Endometrial microvascular endothelial cells (primary cell): ENCODE measurements around the gene COA8. TPM values are rescaled to one million over a fixed set of nuclear protein-coding genes. Genes with fewer than 3 reads are reported as not detected.

ENCODE experiments used
- in situ Hi-C: cut with HindIII; loops from 2 replicates; pipeline ENCODE4 v1.10.0; 2017; ENCODE audit warnings: low sequenced_read_pairs, low pct_unique_long_range_greater_than_20kb; ENCODE audit errors: inconsistent ontology term
- total RNA-seq: library from RNA; depleted of rRNA; stranded (reverse); fragments of >200 nt; gene quantifications from one replicate; pipeline ENCODE4 v1.2.3, GENCODE V29; 2015; ENCODE audit errors: inconsistent ontology term

The COA8 gene
- total RNA-seq, 1 donor from 2014 or later = 28.1 TPM

DNA sequence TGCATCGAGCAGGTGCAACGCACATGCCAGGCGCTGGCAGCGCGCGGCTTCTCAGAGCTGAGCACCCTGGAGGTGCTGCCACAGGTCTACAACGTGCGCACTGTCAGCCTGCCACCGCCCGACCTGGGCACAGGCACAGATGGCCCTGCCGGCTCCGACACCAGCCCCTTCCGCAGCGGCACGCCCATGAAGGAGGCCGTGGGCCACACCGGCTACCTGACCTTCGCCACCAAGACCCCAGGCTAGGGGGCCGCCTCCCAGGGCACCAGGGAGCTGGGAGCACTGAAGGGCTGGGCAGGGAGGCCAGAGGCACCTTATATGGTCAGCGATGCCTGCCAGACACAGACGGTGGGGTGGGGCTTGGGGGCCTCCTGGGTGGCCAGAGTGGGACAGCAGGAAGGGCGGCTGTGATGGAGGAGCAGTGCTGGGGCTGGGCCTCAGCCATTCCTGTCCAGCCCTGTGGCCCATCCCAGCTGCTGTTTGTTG is 28.1 kb upstream of the COA8 start:
- in situ Hi-C loops = no loop called here

DNA sequence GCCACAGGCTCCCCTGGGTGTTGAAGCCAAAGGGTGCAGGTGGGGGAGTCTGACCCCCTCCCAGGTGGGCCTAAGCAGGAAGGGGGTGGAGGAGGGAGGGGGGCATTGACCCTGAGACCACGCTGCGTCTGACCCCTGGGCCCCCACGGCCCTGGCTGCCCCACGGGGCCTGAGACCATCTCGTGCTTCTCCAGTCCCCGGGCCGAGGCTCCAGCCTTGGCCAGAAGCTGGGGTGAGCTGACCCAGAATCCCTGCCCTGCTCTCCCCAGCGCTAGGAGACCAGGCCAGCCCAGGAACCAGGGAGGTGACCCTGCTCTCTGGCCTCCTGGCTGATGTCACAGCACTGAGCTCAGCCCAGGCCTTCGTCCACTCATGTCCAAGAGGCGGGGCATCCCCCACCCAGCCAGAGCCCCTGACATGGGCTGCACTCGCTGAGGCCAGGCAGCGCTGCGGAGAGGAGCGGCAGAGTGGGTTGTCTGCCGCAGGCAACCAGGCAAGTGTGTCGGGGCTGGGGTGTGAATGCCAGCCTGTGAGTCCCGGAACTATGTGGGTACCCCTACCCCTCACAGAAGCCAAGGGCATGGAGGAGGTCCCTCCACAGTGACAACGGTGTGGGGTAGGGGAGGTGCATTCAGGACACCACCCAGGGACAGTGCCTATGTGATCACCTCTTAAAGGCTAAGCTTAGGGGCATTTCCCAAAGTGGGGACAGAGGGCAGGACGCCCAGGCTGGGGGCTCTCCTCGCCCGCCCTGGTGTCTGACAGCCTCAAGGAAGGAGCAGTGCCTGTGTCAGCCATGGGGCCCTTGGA is 27.5 kb upstream of the COA8 start:
- in situ Hi-C loops = no loop called here

DNA sequence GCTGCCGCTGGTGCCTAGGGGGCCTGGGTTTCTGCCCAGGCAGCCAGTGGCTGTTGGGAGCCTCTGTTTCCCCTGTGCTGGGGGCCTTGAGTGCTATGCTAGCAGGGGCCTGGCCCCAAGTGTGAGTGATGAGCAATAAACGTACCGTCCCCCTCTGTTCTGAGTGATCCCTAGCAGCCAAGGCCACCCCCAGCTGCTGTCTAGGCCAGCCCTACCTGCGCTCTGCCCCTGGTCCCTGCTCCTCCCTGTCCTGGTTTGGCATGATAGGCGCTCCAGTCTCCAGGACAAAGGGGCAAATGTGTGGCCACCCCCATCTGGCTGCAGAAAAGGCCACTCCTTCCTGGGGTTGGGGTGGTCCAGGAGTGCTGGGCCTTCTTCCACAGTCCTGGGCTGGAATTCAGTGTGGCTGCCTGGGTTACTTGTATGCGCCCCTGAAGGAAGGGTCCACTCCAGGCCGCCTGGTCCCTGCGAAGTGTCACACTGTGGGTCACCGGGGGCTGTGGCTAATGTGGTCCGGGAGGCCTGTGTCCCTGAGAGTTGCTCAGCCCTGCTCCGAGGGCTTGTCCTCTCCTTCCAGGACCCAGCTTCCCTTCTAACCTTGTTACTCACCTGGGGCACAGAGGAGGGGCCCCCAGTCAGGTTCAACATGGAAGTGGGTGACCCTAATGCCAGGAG is 26.7 kb upstream of the COA8 start:
- in situ Hi-C loops = no loop called here

DNA sequence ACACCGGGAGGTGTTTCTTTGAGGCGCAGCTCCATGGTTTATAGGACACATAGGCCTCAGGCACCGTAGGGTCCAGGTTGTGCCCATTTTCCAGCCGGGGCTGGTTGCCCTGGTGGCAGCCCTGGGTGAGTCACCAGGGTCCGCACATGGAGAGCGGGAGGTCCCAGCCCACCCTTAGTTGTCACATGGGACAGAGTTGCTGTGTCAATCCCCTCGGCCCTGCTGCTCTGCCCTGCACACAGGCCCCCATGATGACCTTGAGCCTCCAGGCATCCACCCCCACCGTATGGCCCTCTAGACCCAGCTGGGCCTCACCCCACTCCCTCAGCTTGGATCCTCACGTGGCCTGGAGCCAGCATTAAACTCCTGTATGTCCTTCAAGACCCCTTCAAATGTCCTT is 26.1 kb upstream of the COA8 start:
- in situ Hi-C loops = no loop called here

DNA sequence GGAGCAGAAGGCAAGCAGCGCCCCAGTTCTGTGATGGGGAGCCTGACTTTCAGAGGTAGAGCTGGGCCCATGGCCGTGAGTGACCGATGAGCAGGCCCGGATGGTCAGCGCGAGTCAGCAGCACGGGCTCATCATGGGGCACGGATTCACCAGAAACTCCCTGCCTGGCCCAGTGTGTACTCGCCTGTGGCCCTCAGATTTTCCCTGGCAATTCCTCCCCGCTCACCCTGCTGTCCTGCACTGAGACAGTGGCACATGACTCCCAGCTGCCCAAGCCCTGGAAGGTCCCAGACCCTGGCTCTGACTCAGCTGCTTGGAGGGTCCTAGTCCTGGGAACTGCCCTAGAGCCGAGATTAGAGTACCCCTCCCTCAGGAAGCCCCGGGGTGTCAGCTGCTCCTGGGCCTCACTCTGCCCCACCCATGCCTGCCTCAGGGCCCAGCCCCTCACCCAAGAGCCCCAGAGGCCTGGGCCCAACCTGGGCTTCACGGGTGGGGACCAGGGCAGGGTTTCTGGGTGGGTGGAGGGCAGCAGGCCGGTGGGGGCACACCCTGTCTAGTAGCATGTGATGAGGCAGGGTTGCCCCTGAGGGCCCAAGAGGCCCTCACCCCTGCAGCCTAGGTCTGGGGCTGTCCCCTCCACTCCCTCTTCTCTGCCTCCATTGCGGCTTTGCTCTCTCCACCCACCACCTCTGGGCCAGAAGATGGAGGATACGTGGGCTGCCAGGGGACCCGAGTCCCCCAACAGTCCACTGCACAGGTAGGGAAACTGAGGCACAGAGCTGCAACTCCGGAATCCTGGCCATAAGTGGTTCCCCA is 25.4 kb upstream of the COA8 start:
- in situ Hi-C loops = no loop called here

DNA sequence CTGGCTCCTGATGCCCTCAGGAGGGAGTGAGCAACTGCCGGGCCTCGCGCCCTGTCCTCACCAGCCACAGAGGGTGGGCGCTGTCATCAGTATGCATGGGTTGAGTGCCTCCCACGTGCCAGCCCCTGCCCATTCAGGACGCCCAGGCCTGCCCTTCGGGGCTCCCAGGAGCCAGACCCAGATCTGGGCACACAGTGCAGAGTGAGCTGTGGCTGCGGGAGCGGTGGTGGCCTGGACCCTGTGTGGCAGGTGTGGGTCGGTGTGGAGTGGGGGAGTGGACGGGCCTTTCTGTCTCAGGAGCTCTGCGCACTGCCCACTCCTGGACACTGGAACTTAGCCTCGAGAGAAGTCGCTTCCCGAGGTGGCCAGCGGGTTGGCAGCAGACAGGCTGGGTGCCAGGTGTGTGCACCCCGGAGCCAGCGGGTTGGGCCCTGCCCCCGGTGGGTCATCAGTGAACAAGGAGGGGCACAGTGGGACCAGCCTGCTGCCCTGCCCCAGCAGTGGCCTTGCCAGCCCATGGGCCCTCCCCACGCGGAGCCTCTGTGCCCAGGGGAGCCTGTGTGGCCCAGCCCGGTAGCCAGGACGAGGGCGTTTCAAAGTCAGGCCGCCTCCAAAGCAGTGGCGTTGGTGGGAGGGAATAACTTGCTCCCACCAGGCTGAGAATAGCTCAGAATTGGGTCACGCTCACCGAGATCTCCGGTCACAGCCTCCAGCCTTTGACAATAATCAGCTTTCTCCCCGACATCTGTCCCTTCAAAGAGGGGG is 24.3 kb upstream of the COA8 start:
- in situ Hi-C loops = no loop called here

DNA sequence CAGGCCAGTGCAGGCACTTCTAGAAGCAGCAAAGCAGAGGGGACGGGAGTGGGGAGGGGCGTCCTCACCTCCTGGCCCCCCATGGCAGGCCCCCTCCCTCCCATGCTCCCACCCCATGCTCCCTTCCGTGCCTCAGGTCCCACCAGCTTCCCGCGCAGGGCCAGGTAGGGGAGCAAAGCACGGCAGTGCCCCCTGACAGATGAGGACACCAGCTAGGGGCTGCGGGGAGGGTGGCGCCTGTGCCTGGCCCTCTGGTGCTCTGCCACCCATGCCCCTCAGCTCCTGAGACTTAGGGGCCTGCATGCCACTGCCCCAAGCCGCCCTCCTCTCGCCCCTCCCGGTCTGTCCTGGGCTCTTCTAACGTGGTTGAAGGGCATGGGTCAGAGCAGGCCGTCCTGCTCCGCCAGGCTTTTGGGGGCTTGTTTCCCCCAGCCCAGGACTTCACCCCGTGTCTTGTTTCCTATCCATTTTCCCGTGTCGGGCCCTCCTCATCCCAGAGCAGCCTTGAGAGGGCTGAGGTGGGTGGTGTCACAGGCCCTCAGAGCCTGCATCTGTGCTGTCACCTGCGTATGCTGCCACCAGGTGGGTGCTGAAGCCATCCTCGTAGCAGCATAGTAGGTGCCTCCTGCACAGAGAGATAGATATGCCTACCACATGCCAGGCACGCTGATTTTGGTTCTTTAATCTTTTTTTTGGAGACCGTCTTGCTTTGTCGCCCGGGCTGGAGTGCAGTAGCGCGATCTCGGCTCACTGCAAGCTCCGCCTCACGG is 23.5 kb upstream of the COA8 start:
- in situ Hi-C loops = no loop called here

DNA sequence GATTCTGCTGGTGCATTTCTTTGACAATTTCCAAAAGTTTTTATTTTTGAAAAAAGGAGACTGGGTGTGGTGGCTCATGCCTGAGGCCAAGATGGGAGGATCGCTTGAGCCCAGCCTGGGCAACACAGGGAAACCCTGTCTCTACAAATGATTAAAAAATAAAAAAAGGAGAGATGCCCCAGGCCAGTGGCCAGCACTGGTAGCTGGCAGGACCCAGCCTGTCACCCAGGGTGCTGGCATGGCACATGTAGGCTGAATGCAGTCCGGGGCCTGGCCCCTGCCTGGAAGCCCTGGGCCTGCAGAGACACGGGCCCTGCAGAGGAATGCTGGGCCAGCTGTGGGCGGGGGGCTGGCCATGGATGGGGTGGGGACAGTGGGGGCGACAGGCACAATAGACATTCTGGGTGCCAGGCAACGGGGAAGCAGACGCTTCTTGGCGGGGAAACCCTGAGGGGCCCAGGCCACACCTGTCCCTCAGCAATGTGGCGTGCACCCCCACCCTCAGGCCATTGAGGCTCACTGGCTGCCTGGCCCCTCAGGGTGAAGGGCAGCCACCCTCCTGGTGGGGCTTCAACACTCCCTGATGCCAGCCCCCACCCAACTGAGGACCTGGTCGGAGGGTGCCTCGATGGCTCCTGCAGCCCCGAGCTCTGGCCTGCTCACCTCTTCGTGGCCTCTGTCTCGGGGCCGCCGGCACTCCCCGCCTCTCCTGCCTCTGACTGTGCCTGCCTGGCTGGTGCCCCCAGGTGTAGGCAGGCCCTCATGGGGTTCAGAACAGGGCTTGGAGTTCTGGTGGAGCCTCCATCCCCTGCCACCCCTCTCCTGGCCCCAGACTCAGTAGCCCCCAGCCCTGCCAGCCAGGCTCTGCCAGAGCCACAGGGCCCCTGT is 21.7 kb upstream of the COA8 start:
- in situ Hi-C loops = no loop called here

DNA sequence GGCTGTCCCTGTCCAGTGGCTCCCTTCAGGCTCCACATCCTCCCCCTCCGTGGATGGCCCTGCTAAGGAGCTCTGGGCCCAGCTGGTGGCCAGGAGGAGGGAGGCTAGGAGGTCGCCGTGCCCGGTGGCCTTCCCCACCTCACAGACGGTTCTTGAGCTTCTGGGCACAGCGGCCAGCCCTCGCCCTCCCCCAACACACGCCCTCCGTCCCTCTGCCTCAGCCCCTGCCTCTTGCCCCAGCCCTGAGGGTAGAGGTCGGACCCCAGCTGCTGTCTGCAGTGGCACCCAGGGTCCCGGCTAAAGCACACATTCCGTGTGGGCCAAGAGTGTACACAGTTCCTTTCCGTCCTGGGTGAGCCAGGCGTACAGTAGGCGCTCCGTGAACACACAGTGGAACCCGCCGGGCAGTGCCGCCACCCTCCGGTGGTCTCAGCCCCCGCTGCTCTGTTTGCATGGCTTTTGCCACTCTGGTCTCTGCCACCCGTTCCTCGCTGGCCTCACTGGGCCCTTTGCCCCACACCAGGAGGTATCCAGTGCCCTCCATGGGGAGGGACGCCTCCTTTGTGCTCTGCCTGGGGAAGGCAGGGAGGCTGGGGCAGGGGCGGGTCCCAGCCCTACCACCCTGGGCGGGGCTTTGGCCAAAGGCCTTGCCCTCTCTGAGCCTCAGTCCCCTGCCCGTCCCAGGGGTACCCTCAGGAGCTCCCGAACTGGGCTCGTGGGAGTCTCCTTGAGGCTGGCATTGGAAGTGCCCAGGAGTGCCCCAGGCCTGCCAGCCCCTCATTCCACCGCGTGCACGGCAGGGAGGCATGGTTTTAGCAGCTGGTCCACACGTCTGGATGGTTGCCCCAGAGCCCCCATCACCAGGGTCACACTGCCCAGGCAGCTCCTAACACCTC is 20.8 kb upstream of the COA8 start:
- in situ Hi-C loops = no loop called here

DNA sequence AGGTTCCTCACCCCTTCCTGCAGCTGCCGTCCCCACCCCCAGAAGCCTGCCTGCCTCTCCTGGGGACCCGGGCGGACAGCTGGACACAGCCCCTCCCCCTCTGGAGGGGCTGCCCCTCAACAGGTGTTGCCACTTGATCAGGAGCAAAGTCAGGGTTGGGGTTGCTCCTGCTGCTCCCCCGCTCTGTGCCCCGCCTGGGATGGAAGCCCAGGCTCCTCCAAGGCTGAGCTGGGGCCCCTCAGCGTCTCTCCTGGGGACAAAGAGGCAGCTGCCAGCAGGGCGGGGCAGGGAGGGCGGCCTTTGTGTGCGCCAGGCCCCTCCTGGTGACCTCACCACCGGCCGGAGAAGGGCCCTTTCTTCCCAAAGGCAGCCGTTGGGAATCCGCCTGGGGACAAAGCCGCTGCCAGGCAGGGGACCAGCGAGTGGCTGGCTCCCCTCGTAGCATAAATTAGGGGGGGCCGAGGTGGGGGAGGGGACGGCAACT is 20.1 kb upstream of the COA8 start:
- in situ Hi-C loops = no loop called here

DNA sequence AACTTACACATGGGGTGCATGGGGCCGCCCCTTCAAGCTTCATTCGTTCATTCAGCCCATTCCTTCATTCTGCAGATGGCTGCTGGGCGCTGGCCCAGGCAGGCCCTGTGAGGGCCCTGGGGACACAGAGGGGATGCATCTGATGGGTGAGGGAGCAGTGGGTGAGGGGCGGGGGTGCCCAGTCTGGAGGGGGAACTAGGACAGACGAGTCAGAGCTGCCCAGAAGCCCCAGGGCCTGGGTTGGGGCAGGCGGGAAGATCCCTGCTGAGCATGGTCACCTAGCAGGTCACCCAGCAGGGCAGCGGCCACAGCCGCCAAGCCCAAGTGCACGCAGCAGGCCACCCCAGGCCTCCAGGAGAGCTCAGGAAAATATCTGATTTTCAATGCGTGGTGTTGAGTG is 19.6 kb upstream of the COA8 start:
- in situ Hi-C loops = no loop called here

DNA sequence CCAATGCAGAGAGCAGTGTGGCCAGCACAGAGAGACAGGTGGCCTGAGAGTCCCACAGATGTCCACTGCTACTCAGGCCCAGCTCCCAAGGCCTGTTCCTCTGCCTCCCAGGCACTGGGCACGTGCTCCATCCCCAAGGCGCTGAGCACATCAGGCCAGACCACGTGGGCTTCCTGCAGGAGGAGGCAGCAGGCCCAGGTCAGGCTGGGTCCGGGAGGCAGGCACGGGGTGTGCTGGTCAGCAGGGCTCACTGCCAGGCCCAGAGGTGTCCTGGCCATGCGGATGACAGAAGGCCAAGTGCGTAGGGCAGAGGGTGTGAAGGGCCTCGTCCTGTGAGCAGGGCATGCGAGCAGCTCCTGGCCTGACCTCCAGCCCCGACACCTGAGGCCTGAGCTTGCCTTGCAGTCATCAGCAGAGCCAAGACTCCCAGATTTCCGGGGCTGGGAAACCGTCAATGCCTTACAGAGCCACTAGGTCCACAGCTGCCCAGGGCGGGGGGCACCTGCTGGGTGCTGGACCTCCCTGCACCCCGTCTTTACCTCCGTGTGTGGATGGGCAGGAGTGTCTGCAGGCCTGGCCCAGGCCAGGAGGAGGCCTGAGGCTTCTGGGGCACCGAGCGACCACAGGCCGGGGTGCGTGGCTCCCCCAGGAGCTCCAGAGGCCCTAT is 18.9 kb upstream of the COA8 start:
- in situ Hi-C loops = no loop called here

DNA sequence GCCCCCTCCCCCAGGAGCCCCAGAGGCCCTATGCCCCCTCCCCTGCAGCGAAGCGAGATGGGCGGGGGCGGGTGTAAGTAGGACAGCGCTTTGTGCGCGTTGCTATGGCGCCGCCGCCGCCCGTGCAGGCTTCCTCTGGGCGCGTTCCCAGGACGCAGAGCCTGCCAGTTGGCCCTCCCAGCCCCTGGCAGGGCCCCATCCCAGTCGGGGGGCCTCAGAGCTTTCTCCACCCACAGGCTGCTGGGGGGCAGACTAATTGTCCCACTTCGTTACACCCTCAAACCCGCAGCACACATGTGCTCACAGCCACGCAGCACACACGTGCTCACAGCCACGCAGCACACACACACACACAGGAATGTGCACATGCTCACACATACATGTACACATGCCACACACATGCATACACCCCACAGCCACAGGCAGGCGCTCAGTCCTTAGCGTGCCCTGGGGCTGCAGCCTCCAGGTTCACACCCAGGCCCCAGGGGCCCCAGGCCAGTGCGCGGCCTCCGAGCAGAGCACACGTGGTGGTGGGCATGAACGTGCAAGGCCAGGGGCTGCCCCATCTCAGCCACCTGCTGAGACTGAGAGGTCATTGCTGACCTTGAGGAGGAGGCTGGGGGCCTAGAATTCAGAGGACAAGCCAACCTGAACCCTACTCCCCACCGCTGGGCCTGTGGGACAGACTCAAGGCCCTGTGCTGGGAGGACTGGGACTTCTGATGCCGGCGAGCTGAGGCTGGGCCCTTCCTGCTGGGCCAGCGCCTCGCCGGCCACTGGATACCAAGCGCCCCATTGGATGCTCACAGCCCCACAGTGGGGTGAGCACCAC is 18.2 kb upstream of the COA8 start:
- in situ Hi-C loops = no loop called here

DNA sequence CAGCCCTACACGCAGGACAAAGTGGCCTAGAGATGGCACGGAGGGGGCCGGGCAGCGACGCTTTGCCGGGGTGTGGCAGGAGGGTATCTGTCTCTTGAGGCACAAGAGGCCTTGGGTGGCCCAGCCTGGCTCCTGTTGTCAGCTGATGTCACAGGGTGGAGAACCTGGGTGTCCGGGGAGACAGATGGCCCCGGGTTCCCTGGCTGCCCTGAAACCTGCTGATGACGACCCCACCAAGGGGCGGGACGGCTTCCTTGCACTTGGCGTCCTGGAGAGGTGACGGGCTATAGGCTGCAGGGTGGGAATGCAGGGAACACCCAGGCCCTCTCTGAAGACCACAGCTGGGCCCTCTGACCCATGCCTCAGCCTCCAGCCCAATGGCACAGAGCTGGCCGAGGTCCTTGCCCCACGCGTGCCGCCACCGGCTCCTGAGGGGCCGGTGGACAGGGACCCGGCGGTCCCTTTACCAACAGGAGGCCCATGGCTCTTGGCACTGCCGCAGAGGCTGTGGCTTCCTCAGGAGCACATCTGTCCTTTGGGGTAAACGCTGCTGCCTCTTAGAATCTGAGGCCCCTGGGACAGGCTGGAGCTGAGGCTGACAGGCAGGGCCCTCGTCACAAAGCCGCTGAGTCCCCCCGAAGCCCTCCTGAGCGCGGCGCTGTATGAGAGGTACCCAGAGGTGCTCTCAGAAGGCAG is 17.4 kb upstream of the COA8 start:
- in situ Hi-C loops = no loop called here
